Measurements from ENCODE around the gene TSC22D4.

DNA sequence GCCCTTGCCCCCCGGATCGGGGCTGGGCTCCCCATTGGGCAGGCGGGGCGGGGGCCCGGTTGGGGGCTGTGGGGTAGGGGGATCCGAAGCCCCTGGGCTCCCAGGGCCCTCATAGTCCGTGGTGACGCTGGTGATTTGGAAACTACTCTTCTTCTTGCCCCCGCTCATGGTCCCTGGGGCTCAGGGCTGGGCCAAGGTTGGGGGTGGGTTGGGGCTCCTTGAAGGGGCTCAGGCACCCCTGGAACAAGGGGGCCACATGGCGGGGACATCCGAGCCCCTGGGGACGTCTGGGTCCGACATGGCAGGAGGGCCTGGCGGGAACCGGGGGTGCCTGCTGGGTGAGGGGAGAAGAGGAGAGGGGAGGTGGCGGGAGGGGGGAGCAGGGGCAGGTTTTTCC lies 1.1 kb downstream of the TSC22D4 start:
- TF ChIP-seq ELF4 (IDR thresholded peaks at IDR 0.05), result no peak
- no peak for TF ChIP-seq ARNT (IDR thresholded peaks at IDR 0.05)
- TF ChIP-seq LEF1 (IDR thresholded peaks at IDR 0.05; ENCODE audit: borderline replicate concordance), result no peak
- no peak for TF ChIP-seq FOXA1 (IDR thresholded peaks at IDR 0.05)
- no peak for TF ChIP-seq ZNF384 (IDR thresholded peaks at IDR 0.05)
- no peak for TF ChIP-seq SP1 (IDR thresholded peaks at IDR 0.05)
- TF ChIP-seq HDGF (IDR thresholded peaks at IDR 0.05; ENCODE audit: borderline replicate concordance), result no peak
- no peak for TF ChIP-seq SUZ12 (IDR thresholded peaks at IDR 0.05)
- TF ChIP-seq BHLHE40 (IDR thresholded peaks at IDR 0.05; ENCODE audit: borderline replicate concordance), result no peak
